ENCODE data around the gene SERPINE3. TPM values are rescaled to one million over a fixed set of nuclear protein-coding genes. Genes with fewer than 3 reads are reported as not detected.

Gene SERPINE3
- total RNA-seq, 1 experiment from 2014 or later = not detected

DNA sequence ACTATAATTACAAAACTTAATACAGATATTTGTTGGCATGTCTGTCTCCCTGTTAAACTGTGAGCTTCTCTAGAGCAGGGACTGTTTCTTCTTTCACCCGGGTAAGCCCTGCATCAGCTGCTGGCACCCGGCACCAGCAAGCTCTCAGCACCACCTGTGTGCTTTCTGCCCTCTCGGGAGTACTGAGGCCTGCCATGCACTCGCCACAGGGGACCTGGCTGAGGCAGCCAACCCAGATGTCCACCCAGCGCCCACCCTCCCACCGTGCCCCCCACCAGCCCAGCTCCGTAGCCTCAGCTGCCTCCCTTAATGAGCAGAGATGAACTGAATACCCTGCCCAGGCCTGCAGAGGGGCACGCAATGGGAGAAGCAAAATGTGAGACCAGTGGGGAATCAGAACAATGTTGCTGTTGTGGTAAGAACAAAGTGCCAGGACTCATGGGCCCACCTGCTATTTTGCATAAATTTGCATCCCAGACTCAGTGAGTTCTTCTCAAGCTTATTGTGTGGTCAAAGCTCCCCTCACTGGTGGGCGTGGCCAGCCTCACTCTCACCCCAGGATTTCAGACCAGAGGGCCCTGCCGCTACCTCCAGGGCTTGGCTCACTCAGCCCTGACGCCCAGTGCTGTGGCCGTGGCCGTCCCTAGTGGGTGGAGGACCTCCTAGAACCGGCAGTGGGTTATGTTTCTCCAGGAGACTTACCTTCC, 14.6 kb upstream of the SERPINE3 start:
- no peaks in the 10 kb centered on the region for H3K9me3 ChIP-seq (ENCODE audit: low read depth, low read length, poor library complexity, severe bottlenecking)
- ChIA-PET POLR2A (ENCODE audit: low non-redundant PET) (no interaction called here), CTCF (no interaction called here)
- no TSS peak for BruUV-seq (replicated peaks)
- intact Hi-C loops (cut with micrococcal nuclease; ENCODE audit: unreplicated experiment) = no loop called here
- peaks cover 6% of the 10 kb centered on the region for H3K4me1 ChIP-seq (ENCODE audit: insufficient read depth, low read length, poor library complexity, severe bottlenecking)
- H3K36me3 ChIP-seq (ENCODE audit: insufficient read depth, low read length, poor library complexity, severe bottlenecking) = no peaks in the 10 kb centered on the region
- no peak for DNase-seq (ENCODE audit: low spot score)
- no peak overlapping the region for H3K4me3 ChIP-seq (ENCODE audit: low read depth, low read length, poor library complexity, severe bottlenecking)
- TF ChIP-seq, protein P1, sequence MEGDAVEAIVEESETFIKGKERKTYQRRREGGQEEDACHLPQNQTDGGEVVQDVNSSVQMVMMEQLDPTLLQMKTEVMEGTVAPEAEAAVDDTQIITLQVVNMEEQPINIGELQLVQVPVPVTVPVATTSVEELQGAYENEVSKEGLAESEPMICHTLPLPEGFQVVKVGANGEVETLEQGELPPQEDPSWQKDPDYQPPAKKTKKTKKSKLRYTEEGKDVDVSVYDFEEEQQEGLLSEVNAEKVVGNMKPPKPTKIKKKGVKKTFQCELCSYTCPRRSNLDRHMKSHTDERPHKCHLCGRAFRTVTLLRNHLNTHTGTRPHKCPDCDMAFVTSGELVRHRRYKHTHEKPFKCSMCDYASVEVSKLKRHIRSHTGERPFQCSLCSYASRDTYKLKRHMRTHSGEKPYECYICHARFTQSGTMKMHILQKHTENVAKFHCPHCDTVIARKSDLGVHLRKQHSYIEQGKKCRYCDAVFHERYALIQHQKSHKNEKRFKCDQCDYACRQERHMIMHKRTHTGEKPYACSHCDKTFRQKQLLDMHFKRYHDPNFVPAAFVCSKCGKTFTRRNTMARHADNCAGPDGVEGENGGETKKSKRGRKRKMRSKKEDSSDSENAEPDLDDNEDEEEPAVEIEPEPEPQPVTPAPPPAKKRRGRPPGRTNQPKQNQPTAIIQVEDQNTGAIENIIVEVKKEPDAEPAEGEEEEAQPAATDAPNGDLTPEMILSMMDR (conservative IDR thresholded peaks at IDR 0.05; ENCODE audit: low read depth, low read length) = no peak
- no peak for TF ChIP-seq EZH2 (IDR thresholded peaks at IDR 0.05; ENCODE audit: borderline replicate concordance, low read depth, low read length, poor library complexity, severe bottlenecking)
- H3K27me3 ChIP-seq (replicated peaks; ENCODE audit: insufficient read depth, low read depth, low read length, poor library complexity) = no peaks in the 10 kb centered on the region
- no peak overlapping the region for H3K27ac ChIP-seq (ENCODE audit: low read depth, low read length, poor library complexity, severe bottlenecking)

DNA sequence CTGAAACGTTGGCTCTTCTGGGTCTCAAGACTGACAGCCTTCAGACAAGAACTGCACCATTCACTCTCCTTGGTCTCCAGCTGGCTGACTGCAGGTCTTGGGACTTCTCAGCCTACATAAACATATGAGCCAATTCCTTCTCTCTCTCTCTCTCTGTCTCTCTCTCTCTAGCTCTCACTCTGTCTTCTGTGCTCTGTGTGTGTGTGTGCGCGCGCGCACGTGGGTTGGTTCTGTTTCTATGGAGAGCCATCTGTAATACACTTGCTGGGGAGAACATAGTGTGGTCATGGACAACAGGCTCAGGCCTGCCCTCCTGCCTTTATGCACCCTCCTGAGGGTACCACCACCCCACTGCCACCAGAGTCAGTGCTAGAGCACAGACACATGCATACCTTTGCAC, 13.7 kb upstream of the SERPINE3 start:
- no peaks in the 10 kb centered on the region for H3K36me3 ChIP-seq (ENCODE audit: insufficient read depth, low read length, poor library complexity, severe bottlenecking)
- POLR2A ChIA-PET (ENCODE audit: low non-redundant PET) = no interaction called here
- H3K27me3 ChIP-seq (replicated peaks; ENCODE audit: insufficient read depth, low read depth, low read length, poor library complexity) = no peaks in the 10 kb centered on the region
- H3K27ac ChIP-seq (ENCODE audit: low read depth, low read length, poor library complexity, severe bottlenecking) = no peak overlapping the region
- no peak for DNase-seq (ENCODE audit: low spot score)
- BruUV-seq (replicated peaks) = no TSS peak
- no peaks in the 10 kb centered on the region for H3K9me3 ChIP-seq (ENCODE audit: low read depth, low read length, poor library complexity, severe bottlenecking)
- peaks cover 6% of the 10 kb centered on the region for H3K4me1 ChIP-seq (ENCODE audit: insufficient read depth, low read length, poor library complexity, severe bottlenecking)
- no peak for TF ChIP-seq EZH2 (IDR thresholded peaks at IDR 0.05; ENCODE audit: borderline replicate concordance, low read depth, low read length, poor library complexity, severe bottlenecking)
- TF ChIP-seq, protein P1 (conservative IDR thresholded peaks at IDR 0.05; ENCODE audit: low read depth, low read length) = no peak
- H3K4me3 ChIP-seq (ENCODE audit: low read depth, low read length, poor library complexity, severe bottlenecking) = no peak overlapping the region
- intact Hi-C loops (cut with micrococcal nuclease; ENCODE audit: unreplicated experiment) = no loop called here
- CTCF ChIA-PET = no interaction called here

DNA sequence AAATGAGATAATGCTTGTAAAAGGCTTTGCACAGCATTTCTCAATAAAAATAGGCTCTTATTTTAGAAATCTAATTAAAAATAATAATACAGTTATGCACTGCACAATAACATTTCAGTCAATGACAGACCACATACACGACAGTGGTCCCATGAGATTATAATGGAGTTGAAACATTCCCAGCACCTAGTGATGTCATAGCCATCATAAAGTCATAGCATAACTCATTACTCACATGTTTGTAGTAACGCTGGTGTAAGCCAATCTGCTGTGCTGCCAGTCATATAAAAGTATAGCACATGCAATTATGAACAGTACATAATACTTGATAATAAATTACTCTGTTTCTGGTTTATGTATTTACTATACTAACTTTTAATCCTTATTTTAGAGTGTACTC, 12.7 kb upstream of the SERPINE3 start:
- no peak overlapping the region for H3K4me3 ChIP-seq (ENCODE audit: low read depth, low read length, poor library complexity, severe bottlenecking)
- ChIA-PET POLR2A (ENCODE audit: low non-redundant PET) (no interaction called here), CTCF (no interaction called here)
- H3K27ac ChIP-seq (ENCODE audit: low read depth, low read length, poor library complexity, severe bottlenecking) = no peak overlapping the region
- H3K4me1 ChIP-seq (ENCODE audit: insufficient read depth, low read length, poor library complexity, severe bottlenecking) = peaks cover 4% of the 10 kb centered on the region
- TF ChIP-seq, protein P1 (conservative IDR thresholded peaks at IDR 0.05; ENCODE audit: low read depth, low read length) = no peak
- no peak for TF ChIP-seq EZH2 (IDR thresholded peaks at IDR 0.05; ENCODE audit: borderline replicate concordance, low read depth, low read length, poor library complexity, severe bottlenecking)
- no peaks in the 10 kb centered on the region for H3K27me3 ChIP-seq (replicated peaks; ENCODE audit: insufficient read depth, low read depth, low read length, poor library complexity)
- DNase-seq (ENCODE audit: low spot score) = no peak
- intact Hi-C loops (cut with micrococcal nuclease; ENCODE audit: unreplicated experiment) = no loop called here
- H3K36me3 ChIP-seq (ENCODE audit: insufficient read depth, low read length, poor library complexity, severe bottlenecking) = no peaks in the 10 kb centered on the region
- no peaks in the 10 kb centered on the region for H3K9me3 ChIP-seq (ENCODE audit: low read depth, low read length, poor library complexity, severe bottlenecking)
- BruUV-seq (replicated peaks) = no TSS peak
